Prostate gland (tissue), 2 donors: ENCODE results near the gene ELMO1.

Experiments used
- POLR2A ChIP-seq: fragments of 450-650 bp; IDR thresholded peaks from one replicate; pipeline ENCODE4 v1.6.1; 2016; ENCODE audit warnings: antibody characterized with exemption, mild to moderate bottlenecking
- TF ChIP-seq, protein P1 (sequence below), 4 experiments: fragments of 200-600 bp in 2 of 4; fragments of 450-650 bp in 2 of 4; sonication (generic) in 2 of 4; IDR thresholded peaks; 1 replicate in 3 of 4; 2 replicates in 1 of 4; pipeline ENCODE4 v1.5.1; 2016 to 2019; ENCODE audit warnings: antibody characterized with exemption in 4 of 4, mild to moderate bottlenecking in 2 of 4, moderate library complexity in 2 of 4

DNA sequence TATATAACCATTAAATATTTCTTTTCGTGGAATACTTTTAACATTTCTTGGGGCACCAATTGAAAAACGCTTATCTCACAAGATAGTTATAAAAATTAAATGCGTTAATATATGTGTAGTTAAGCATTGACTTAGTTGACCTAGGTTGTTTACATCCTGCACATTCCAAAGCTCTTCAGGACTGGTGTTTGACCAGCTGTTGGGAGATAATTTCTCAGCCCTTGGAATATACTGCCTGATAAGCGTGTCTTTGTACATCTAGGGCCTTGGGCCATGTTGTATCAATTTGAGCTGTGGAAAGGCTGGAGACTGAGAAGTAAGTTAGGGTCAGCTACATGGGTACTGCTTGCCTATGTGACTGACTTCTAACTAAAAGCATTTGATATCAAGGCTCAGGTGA is 634.4 kb downstream of the ELMO1 start:
- TF ChIP-seq, protein P1, sequence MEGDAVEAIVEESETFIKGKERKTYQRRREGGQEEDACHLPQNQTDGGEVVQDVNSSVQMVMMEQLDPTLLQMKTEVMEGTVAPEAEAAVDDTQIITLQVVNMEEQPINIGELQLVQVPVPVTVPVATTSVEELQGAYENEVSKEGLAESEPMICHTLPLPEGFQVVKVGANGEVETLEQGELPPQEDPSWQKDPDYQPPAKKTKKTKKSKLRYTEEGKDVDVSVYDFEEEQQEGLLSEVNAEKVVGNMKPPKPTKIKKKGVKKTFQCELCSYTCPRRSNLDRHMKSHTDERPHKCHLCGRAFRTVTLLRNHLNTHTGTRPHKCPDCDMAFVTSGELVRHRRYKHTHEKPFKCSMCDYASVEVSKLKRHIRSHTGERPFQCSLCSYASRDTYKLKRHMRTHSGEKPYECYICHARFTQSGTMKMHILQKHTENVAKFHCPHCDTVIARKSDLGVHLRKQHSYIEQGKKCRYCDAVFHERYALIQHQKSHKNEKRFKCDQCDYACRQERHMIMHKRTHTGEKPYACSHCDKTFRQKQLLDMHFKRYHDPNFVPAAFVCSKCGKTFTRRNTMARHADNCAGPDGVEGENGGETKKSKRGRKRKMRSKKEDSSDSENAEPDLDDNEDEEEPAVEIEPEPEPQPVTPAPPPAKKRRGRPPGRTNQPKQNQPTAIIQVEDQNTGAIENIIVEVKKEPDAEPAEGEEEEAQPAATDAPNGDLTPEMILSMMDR (IDR thresholded peaks at IDR 0.05): no peak
- no peak for TF ChIP-seq POLR2A
